ENCODE data around the gene SSMEM1.
A peak's percentile ranks its signal among the peaks of the same experiment; 100 is the strongest.

DNA sequence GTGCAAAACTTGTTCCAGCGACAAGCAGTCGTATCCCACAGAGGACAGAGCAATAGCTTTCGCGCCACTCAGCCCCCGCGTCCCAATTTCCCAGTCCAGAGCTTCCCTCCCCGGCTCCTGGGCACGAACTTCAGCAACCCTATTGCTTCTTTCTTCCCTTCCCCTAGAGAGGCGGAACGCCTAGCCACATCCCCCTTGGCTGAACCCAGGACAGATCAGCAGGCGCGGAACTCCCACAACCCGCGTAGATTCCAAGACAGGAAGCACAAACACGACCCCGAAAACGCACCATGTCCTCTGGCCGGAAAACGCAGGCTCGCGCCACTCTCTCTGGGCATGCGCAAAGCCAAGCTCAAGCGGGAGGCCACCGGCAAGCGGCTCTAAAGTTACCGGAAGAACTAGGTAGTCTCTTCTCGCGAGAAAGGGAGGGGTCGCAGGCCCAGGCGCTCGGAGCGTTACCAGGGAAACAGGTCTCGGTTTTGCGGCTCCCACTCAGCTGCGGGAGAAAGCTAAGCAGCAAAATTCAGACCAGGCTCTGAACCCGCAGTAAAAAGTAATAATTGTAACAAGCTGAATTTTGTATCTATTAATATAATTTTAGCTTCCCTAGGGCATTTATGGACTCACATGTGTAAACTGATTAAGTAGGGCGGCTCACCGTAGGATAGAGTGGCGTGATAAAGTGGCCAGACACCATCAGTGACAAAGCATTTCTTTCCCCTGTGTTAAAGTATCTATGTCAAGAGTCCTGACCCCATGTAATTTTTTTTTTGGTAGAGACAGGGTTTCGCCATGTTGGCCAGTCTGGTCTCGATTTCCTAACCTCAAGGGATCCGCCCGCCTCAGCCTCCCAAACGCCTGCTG lies 2.3 kb upstream of the SSMEM1 start, which contains the start of gene TMEM209:
- peak in 2 of 4 experiments; percentile 14 to 28 for TF ChIP-seq CTCF (IDR thresholded peaks at IDR 0.05)
- TF ChIP-seq POLR2A (IDR thresholded peaks at IDR 0.05) = peak; percentile 44 to 71

All from uterus (tissue), 2 donors.